Osteoblast (primary cell): ENCODE measurements around the gene CAMKMT. TPM values are rescaled to one million over a fixed set of nuclear protein-coding genes. Genes with fewer than 3 reads are reported as not detected.

Experiments
- DNase-seq: peaks from one replicate; pipeline ENCODE4 v3.0.0; 2011; ENCODE audit warnings: low spot score, mixed read lengths; ENCODE audit not compliant: insufficient read length; ENCODE audit errors: missing footprints
- H2AFZ ChIP-seq: 2 replicates; pipeline ENCODE4 v1.6.0; 2011; ENCODE audit warnings: mild to moderate bottlenecking, low read length
- H3K27ac ChIP-seq: 2 replicates; pipeline ENCODE4 v1.5.1; 2011; ENCODE audit warnings: mild to moderate bottlenecking, low read depth, low read length, moderate library complexity
- H3K27me3 ChIP-seq: 2 replicates; pipeline ENCODE4 v1.6.0; 2012; ENCODE audit warnings: mild to moderate bottlenecking, control low read depth, inconsistent platforms, low read length, moderate library complexity; ENCODE audit not compliant: insufficient read depth
- H3K36me3 ChIP-seq: 2 replicates; pipeline ENCODE4 v1.5.1; 2011; ENCODE audit warnings: mild to moderate bottlenecking, low read length, control low read depth, moderate library complexity; ENCODE audit not compliant: insufficient read depth
- H3K4me1 ChIP-seq: 2 replicates; pipeline ENCODE4 v1.5.1; 2011; ENCODE audit warnings: mild to moderate bottlenecking, low read length, control low read depth, moderate library complexity; ENCODE audit not compliant: insufficient read depth
- H3K4me2 ChIP-seq: 2 replicates; pipeline ENCODE4 v1.6.0; 2011; ENCODE audit warnings: mild to moderate bottlenecking, low read length; ENCODE audit not compliant: insufficient read depth
- H3K4me3 ChIP-seq: fragments of 200-600 bp; sonication (generic); 3 replicates; pipeline ENCODE4 v1.5.1; 2012; ENCODE audit warnings: mild to moderate bottlenecking, low read length, inconsistent platforms; ENCODE audit not compliant: insufficient read depth
- H3K79me2 ChIP-seq: 2 replicates; pipeline ENCODE4 v1.6.0; 2012; ENCODE audit warnings: mild to moderate bottlenecking, low read length, control low read depth, inconsistent platforms; ENCODE audit not compliant: insufficient read depth
- H3K9me3 ChIP-seq: 2 replicates; pipeline ENCODE4 v1.5.1; 2011; ENCODE audit warnings: low read depth, low read length, control low read depth
- H4K20me1 ChIP-seq: 2 replicates; pipeline ENCODE4 v1.6.0; 2012; ENCODE audit warnings: mild to moderate bottlenecking, low read length, control low read depth; ENCODE audit not compliant: insufficient read depth
- total RNA-seq: library from RNA; depleted of rRNA; stranded (reverse); fragments of >200 nt; gene quantifications from 2 replicates; pipeline ENCODE4 v1.2.3, GENCODE V29; 2012
- TF ChIP-seq, protein P1 (sequence below): IDR thresholded peaks from 2 replicates; pipeline ENCODE4 v1.5.1; 2011; ENCODE audit warnings: mild to moderate bottlenecking, low read depth, low read length, moderate library complexity; ENCODE audit errors: extremely low read depth

Gene CAMKMT
- total RNA-seq, 1 donor = 7.2 TPM

DNA sequence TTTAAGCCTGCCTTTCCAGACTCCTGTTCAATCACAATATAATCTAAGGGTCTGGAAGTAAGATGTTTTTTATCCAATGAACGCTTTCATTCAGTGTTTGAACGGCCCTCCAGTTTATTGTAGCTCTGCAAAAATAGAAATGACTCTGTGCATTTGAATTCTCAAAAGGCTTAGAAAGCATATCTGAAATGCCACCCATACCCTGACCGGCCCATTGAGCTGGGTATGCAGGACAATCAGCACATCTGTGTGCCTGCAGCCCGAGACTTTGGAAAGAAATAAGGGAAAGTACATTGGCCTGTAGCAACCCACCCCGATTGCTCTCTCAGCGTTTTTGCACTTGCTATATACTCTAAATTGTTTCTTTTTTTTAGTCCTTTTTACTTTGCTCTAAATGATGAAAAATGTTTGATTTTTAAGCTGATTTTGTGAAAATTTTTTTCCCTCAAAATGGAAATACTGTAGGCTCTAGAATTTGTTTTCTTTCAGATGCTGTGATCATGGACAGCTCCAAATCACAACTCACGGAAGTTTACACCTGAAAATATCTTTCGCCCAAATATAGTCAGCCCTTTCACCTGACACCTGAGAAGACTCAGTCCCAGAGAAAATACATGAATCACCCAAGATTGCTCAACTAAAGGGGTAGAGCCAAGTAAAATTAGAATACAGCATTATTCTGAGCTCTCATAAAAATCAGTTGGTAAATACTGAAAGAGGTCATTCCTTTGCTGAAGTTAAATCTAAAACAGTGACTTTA is 385.3 kb downstream of the CAMKMT start:
- Histone ChIP-seq H3K79me2 (no peaks in the 10 kb centered on the region), H3K4me1 (no peaks in the 10 kb centered on the region), H3K9me3 (no peaks in the 10 kb centered on the region), H3K27me3 (peaks cover 4% of the 10 kb centered on the region), H3K36me3 (no peaks in the 10 kb centered on the region), H2AFZ (no peak overlapping the region), H3K27ac (no peak overlapping the region), H4K20me1 (no peaks in the 10 kb centered on the region), H3K4me3 (no peak overlapping the region), H3K4me2 (no peak overlapping the region)
- TF ChIP-seq, protein P1, sequence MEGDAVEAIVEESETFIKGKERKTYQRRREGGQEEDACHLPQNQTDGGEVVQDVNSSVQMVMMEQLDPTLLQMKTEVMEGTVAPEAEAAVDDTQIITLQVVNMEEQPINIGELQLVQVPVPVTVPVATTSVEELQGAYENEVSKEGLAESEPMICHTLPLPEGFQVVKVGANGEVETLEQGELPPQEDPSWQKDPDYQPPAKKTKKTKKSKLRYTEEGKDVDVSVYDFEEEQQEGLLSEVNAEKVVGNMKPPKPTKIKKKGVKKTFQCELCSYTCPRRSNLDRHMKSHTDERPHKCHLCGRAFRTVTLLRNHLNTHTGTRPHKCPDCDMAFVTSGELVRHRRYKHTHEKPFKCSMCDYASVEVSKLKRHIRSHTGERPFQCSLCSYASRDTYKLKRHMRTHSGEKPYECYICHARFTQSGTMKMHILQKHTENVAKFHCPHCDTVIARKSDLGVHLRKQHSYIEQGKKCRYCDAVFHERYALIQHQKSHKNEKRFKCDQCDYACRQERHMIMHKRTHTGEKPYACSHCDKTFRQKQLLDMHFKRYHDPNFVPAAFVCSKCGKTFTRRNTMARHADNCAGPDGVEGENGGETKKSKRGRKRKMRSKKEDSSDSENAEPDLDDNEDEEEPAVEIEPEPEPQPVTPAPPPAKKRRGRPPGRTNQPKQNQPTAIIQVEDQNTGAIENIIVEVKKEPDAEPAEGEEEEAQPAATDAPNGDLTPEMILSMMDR = no peak
- DNase-seq = no peak

DNA sequence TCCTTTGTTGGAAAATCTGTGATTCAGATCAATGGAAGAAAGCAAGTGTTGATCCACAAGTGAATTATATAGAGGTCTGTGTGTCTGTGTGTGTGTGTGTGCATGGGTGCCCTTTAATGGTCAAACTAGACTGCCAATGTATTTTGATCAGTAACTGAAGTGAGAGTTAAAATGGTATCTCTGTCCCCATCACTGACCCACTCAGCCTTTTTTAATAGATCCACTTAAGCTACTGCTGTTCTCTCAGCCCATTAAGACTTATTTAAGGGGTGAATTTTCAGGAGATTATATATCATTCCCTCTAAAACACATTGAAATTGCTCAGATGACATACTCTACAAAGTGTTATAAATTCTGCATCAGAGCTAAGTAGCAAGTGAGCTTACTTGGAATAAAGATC is 386.0 kb downstream of the CAMKMT start:
- Histone ChIP-seq H3K79me2 (no peaks in the 10 kb centered on the region), H2AFZ (no peak overlapping the region), H3K4me3 (no peak overlapping the region), H3K4me1 (no peaks in the 10 kb centered on the region), H3K27me3 (peaks cover 4% of the 10 kb centered on the region), H3K4me2 (no peak overlapping the region), H3K36me3 (no peaks in the 10 kb centered on the region), H3K9me3 (no peaks in the 10 kb centered on the region), H3K27ac (no peak overlapping the region), H4K20me1 (no peaks in the 10 kb centered on the region)
- DNase-seq = no peak
- TF ChIP-seq, protein P1 = no peak

DNA sequence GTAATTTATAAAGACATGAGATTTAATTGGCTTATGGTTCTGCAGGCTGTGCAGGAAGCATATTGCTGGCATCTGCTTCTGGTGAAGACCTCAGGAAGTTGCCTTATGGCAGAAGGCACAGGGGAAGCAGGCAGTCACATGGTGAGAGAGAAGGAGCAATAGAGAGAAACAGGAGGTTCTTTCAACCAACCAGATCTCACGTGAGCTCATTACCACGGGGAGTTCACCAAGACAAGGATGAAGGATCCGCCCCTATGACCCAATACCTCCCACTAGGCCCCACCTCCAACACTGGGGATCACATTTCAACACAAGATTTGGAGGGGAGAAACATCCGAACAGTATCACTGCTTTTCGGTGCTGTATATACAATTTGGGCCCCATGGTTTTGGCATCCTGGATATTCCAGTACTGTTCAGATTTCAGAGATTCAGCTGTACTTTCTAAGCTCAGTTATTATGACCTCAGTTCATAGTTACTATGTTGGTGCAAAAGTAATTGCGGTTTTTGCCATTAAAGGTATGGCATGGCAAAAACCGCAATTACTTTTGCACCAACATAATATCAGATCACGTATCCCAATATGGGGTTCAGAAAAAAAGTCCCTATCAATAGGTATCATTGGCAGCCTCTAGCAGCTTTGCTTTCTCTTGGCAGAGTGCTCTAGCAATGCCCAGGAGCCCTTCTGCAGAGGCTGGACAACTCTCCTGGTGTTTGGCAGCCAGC is 390.2 kb downstream of the CAMKMT start:
- no peak overlapping the region for H3K4me2 ChIP-seq
- H2AFZ ChIP-seq = no peak overlapping the region
- TF ChIP-seq, protein P1 = no peak
- no peak overlapping the region for H3K27ac ChIP-seq
- peaks cover 4% of the 10 kb centered on the region for H3K27me3 ChIP-seq
- no peak for DNase-seq
- no peaks in the 10 kb centered on the region for H3K4me1 ChIP-seq
- no peaks in the 10 kb centered on the region for H3K36me3 ChIP-seq
- H3K9me3 ChIP-seq = no peaks in the 10 kb centered on the region
- H3K4me3 ChIP-seq = no peak overlapping the region
- no peaks in the 10 kb centered on the region for H3K79me2 ChIP-seq
- H4K20me1 ChIP-seq = no peaks in the 10 kb centered on the region

DNA sequence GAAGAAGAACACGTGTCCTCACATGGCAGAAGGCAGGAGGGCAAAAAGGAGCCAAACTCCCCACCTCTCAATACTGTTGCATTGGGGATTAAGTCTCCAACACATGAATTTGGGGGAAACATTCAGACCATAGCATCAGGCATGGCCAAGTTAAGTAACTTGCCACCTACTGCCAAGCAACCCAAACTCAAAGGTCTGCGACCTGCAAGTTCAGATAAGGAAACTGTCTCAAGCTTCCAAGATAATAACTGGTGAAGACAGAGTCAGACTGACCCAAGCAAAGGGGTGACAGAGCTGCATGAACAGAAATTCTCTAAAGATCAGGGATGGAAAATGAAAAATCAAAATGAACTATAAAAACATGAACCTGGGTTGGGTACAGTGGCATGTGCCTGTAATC is 391.0 kb downstream of the CAMKMT start:
- H3K27ac ChIP-seq = no peak overlapping the region
- H3K4me3 ChIP-seq = no peak overlapping the region
- H4K20me1 ChIP-seq = no peaks in the 10 kb centered on the region
- H3K79me2 ChIP-seq = no peaks in the 10 kb centered on the region
- H3K9me3 ChIP-seq = no peaks in the 10 kb centered on the region
- peaks cover 4% of the 10 kb centered on the region for H3K27me3 ChIP-seq
- no peaks in the 10 kb centered on the region for H3K36me3 ChIP-seq
- DNase-seq = no peak
- TF ChIP-seq, protein P1 = no peak
- no peak overlapping the region for H3K4me2 ChIP-seq
- H3K4me1 ChIP-seq = no peaks in the 10 kb centered on the region
- no peak overlapping the region for H2AFZ ChIP-seq
